ENCODE data around the gene RYR1.

GRCh38 chr19:38466050-38466449 is 32.6 kb downstream of the RYR1 start:
- TF ChIP-seq CTCF (IDR thresholded peaks at IDR 0.05; ENCODE audit: low read depth, low read length, poor library complexity, severe bottlenecking): no peak
- no peak for TF ChIP-seq EZH2phosphoT487 (IDR thresholded peaks at IDR 0.05; ENCODE audit: borderline replicate concordance, low read length)
